ENCODE data around the gene SLC22A12.

Gene SLC22A12

GRCh38 chr11:64563966-64564365 lies 27.1 kb upstream of the SLC22A12 start:
- no peak for DNase-seq (ENCODE audit: low read depth in 2 of 2)

- DNase-seq (ENCODE audit: low read depth in 2 of 2): no peak
These were observed 26.6 kb upstream of the SLC22A12 start for GRCh38 chr11:64564419-64564818.

GRCh38 chr11:64564947-64565889 lies 25.8 kb upstream of the SLC22A12 start:
- no peak for DNase-seq (ENCODE audit: low read depth in 2 of 2)

GRCh38 chr11:64566042-64566914 lies 24.7 kb upstream of the SLC22A12 start:
- DNase-seq (ENCODE audit: low read depth in 2 of 2): no peak

GRCh38 chr11:64566915-64567891 lies 23.8 kb upstream of the SLC22A12 start:
- no peak for DNase-seq (ENCODE audit: low read depth in 2 of 2)

- DNase-seq (ENCODE audit: low read depth in 2 of 2): no peak
These were observed 22.9 kb upstream of the SLC22A12 start for GRCh38 chr11:64568041-64568571.

GRCh38 chr11:64568584-64569140 lies 22.4 kb upstream of the SLC22A12 start:
- DNase-seq (ENCODE audit: low read depth in 2 of 2): no peak

- no peak for DNase-seq (ENCODE audit: low read depth in 2 of 2)
These were observed 21.6 kb upstream of the SLC22A12 start for GRCh38 chr11:64569300-64569970.

GRCh38 chr11:64570341-64570740 lies 20.7 kb upstream of the SLC22A12 start:
- no peak for DNase-seq (ENCODE audit: low read depth in 2 of 2)

- no peak for DNase-seq (ENCODE audit: low read depth in 2 of 2)
These were observed 20.0 kb upstream of the SLC22A12 start for GRCh38 chr11:64571050-64571409.

GRCh38 chr11:64571410-64572091 lies 19.5 kb upstream of the SLC22A12 start:
- DNase-seq (ENCODE audit: low read depth in 2 of 2): no peak

GRCh38 chr11:64572143-64572542 lies 18.9 kb upstream of the SLC22A12 start:
- no peak for DNase-seq (ENCODE audit: low read depth in 2 of 2)

GRCh38 chr11:64577202-64577601 lies 13.8 kb upstream of the SLC22A12 start:
- DNase-seq (ENCODE audit: low read depth in 2 of 2): no peak

GRCh38 chr11:64580412-64580811 lies 10.6 kb upstream of the SLC22A12 start:
- DNase-seq (ENCODE audit: low read depth in 2 of 2): no peak

GRCh38 chr11:64581057-64581523 lies 9.9 kb upstream of the SLC22A12 start:
- no peak for DNase-seq (ENCODE audit: low read depth in 2 of 2)

GRCh38 chr11:64582885-64583284 lies 8.1 kb upstream of the SLC22A12 start:
- DNase-seq (ENCODE audit: low read depth in 2 of 2): no peak

- DNase-seq (ENCODE audit: low read depth in 2 of 2): no peak
These were observed 7.4 kb upstream of the SLC22A12 start for GRCh38 chr11:64583296-64584262.

- DNase-seq (ENCODE audit: low read depth in 2 of 2): no peak
These were observed 5.9 kb upstream of the SLC22A12 start for GRCh38 chr11:64585150-64585549.

Measured in stimulated activated CD8-positive, alpha-beta memory T cell treated with anti-CD3 and anti-CD28 coated beads, Interleukin-2, amount 100 ng/mL, for 1 hour (primary cell).